GM18499 (cell line): ENCODE data around the gene CTCFL.

Source experiments
- ATAC-seq: cut with Tn5 transposase; IDR thresholded peaks from one replicate; pipeline ENCODE4 v1.9.1; 2021; ENCODE audit warnings: moderate number of reproducible peaks; ENCODE audit not compliant: insufficient read depth, unreplicated experiment

CTCFL gene

DNA sequence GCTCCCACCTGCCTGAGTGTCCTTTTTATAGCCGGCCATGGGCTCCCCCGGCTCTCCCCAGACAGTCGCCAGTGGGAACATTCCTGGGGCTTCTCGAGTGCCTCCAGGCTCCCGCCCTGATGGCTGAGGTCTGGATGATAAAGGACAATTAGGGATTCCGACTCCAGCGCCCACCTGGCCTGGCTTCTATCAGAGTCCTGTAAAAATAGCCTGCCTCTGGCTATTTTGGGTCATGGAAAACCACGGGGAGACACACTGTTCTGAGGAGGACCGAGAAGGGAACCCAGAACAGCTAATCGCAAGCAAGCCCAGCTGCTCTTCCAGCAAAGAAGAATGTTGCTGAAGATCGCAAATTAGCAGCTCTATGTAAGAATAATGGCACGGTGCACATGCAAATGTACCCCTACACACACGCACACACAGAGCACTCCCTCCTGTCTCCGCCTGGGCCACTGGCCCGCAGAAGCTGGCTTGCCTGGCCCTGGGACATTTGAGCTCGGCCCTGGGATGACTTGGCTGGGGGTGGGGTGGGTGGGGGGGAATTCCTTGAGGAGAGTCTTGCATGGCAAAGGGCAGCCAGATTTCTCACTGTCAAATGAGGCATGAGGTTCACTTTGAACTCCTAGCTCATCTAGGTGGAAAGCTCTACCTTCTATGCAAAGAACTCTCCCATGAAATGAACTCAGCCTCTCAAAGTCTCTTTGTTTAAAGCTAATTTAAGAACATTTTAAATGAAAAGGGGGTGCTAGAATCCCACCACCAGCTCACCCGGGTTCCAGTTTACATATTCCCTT lies 55.3 kb downstream of the CTCFL start:
- ATAC-seq = no peak

DNA sequence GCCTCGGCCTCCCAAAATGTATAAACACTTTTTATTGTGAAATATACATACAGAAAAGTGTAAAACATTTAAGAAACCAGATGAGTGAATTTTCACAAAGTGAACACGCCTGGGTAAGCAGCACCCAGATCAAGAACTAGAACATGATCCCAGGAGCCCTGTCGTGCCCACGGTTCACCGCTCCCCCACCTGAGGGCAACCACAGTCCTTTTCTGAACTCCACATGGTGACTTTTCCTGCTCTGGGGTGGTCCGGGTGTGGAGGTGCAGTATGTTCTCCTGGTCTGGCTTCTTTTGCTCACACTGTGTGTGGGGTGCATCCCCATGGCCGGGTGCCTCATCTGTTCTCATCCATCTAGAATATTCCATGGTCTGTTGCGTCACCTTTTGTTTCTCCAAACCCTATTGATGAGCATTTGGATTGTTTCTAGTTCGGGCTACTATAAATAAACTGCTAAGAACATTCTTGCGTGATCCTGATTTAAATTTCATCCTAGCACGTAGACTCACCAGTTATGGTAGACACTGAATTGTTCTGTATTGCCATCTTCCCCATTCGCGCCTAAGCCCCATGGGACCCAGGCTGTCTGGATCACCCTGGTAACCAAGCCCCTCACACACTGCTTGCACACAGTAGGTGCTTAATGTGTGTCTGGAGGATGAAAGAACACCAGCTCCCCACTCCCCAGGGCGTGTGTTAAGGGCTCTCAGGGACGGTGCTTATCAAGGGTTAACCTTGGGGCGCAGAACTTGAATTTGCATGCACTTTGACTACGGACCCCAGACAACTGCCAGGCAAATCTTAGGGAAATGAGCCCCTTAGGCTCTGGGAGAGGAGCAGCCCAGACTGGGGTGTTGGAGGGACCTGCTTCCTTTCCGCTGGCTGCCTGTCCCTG lies 56.2 kb downstream of the CTCFL start:
- no peak for ATAC-seq

DNA sequence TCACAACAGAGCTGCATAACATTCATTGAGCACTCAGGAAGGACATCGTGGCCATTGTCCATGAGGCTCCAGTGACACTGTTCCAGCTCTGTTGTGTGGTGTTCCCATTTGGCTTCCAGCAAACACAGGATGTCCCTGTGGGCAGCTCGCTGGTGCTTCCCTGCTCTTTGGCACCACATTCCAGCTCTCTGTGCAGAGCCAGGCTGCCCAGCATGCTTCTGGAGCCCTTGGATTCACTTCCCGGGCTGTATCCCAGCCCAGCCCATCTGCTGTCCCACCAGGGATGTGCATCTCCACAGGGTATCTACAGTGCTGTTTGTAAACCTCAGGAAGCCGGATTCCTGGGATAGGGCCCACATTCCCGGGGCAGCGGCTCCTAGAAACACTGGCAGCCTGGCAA lies 57.2 kb downstream of the CTCFL start:
- no peak for ATAC-seq

DNA sequence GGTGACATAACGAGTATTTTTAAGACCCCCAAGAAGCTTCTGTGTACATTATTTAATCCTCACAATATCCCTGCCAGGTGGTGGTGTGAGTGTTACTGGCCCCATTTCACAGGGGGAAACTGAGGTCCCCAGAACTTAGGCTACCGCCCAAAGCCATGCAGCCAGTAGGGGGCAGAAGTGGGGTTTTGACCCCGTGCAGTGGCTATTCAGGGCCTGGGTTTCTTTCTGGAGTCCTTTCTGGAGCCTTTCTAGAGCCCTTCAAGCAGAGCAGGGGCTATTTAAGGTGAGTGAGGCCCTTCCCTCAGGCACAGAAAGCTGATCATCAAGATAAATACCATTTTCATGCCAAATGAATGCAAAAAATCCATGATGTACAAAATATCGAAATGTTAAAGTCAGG lies 59.0 kb downstream of the CTCFL start:
- ATAC-seq = no peak

DNA sequence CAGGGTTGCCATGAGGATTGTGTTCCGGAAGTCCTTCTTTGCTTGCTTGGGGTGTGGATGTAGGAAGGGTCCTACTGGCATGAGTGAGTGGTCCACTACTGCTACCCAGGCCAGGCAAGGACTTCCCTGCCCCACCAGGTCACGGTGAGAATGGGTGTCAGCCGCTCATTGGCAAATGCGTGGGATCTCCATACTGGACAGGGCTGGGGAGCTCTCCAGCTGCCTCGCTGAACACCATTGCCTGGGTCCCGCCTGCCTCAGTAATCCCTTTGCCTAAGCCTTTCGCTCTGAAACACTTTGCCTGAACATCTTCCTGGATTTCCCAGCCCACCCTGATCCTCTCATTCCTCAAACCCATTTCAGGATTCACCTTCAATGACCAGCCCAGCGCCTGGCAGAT lies 59.5 kb downstream of the CTCFL start:
- ATAC-seq = no peak

DNA sequence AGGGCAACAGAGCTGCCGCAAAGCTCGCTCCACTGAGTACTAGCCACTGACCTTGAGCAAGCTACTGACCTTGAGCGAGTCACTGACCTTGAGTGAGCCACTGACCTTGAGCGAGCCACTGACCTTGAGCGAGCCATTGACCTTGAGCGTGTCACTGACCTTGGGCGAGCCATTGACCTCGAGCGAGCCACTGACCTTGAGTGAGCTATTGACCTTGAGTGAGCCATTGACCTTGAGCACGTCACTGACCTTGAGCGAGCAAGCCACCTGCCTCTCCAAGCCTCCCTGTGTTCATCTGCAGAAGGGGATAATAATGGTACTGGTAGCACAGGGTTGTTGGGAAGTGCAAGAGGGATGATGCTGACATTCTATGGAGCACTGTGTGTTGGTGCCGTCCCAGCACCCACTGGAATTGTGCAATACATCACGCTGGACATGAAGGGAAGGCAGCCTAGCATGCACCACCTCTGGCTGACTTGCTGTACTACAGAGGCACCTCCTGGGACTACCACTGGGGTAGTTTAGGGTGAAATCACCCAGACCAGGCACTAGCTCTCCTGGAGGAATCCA lies 60.2 kb downstream of the CTCFL start:
- ATAC-seq = no peak

DNA sequence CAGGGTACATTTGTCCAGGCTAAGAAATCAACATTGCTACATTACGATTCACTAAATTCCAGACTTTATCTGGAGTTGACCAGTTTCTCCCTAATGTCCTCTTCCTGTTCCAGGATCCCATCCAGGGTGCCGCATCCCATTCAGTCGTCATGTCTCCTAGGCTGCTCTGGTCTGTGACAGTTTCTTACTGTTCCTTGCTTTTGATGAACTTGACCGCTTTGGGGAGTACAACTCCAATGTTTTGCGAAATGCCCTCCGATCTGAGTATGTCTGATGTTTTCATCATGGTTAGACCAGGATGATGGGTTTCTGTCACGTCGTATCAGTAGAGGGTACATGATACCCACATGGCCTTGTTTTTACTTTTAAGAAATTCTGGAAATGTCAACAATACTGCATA lies 62.2 kb downstream of the CTCFL start:
- ATAC-seq = no peak

DNA sequence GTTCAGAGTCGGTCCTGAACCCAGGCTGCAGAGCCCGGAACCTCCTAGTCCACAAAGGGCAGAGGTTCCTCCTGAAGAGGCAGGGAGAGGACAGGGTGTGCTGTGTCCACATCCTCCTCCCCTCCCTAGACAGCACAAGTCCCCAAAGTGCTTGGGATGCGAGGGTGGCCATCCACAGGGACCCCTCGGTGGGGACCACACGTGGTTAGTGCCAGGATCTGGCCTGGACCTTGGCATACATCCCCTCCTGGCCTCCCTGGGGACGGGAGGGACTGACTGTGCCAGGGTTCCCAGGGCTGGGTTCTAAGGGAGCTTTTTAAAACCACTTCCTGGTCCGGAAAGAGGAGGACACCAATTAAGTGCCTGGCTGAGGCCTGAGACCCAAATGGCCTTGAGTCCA lies 63.2 kb downstream of the CTCFL start:
- no peak for ATAC-seq

DNA sequence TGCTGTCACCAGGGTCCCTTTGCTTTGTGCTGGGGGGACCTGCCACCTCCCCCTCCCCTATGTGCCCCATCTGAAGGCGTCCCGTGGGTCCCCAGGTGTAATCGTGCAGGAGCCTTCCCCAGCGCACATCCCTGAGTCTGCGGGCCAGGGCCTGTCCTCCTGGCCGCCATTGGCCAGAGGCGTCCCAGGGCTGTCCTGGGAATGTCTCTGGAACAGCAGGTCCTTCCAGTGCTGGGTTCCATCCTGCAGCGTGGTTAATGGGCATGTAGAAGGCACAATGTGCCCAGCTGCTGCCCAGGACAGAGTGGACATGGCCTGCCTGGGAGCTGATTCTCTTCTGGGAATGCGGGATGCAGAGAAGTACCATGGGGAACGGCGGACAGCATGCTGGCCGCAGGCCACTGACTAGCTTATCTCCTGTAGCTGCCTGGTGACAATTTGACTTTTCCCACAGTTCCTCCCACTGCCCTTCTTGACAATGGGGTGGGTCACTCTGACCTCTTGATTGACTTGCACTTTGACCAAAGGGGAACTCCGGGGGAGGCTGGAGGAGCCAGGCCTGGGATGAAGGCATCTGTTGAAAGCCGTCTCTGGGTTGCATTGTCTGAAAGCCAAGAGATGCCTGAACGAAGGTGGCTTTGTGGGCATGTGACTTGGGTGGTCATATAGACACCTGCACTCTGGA lies 64.0 kb downstream of the CTCFL start:
- no peak for ATAC-seq

DNA sequence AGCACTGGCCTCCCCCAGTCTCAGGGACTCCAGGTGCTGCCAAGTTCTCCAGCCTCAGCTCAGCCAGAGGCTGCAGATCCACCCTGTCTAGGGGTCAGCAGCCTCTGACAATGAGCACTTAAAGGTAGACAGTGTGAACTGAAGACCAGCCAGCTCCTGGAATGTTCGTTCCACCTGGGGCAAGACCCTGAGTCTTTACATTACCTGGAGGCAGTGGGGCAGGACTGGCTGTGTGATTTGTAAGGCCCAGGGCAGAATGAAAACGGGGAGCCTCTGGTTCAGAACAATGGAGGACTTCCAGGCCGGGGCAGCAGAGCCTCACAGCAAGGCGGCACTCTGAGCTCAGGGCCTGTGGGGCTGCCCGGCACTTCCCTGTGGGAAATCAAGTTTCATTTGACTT lies 65.0 kb downstream of the CTCFL start:
- ATAC-seq = no peak

DNA sequence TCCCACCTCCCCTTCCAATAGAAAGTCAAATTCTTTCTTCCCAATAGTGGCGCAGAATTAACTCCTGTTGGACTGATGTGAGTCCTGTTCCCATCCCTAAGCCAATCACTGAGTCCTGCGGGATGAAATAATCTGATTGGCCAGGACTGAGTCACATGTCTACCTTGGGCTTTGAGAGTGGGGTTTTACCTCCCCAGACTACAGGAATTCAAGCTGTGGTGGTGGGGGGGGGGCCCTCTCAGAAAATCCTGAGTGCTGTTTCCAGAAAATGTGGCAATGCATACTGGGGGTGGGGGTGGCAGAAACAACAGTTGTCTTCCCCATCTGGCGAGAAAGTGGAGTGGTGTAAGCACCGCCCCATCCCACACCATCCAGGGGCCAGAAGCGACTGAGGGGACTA lies 65.7 kb downstream of the CTCFL start:
- no peak for ATAC-seq

DNA sequence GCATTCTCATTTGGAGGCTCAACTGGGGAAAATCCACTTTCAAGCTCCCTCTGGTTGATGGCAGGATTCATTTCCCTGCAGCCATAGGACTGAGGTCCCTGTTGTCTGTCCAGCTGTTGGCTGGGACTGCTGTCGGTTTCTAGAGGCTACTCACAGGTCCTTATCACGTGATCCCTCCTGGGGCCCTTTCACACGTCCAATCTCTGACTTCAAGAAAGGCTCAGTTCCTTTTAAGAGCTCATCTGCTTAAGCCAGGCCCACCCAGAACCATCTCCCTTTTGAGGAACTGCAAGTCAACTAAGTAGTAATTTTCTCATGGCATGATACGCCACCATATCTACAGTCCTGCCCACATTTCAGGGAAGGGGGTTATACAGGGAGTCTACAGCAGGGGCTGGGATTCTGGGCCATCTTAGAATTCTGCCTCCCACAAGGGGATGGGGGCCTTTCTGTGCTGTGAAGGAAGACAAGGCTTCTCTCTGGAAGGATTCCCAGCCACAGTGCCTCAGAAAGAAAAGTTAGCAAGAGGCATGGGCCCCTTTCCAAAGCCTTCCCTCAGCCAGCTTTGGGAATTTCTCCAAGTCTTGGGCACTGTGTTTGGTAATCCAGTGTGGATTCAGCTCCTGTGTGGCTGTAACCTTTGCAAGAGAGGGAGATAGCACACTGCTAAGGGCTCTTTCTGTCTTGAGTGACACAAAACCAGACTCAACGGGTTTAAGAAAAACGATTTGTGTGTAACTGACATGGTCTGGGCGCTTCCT lies 66.4 kb downstream of the CTCFL start:
- ATAC-seq = no peak

DNA sequence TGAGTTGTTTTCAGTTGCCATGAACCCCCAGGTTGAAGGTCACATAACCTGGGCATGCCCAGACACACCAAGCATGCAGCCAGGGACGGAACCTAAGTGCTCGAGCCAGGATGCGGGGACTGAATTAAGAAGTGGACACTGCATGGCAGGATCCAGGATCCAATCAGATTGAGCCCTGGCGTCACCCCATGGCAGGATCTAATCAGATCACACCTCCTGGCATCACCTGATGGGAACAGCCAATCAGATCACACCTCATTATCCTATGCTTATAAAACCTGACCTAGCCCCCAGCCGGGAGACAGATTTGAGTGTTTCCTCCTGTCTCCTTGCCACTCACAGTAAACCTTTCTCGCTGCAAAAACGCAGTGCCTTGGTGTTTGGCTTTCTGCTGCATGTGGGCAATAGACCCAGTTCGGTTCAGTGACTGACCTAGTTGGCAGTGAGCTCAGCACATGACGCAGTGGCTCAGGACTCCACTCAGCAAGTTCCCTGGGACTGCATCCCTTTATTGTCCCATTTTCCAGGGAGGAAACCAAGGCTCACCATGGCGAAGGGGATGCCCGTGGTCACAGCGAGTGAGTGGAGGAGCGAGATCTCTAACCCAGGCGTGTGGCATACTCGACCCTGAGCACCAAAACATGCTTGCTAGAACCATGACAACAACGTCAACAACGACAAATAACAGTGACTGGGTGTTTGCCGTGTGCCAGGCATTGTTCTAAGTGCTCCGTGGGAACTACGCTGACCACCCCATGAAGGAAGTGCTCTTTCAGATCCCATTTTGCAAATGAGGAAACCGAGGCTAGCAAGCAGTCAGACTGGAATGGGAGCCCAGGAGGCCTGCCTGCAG lies 67.5 kb downstream of the CTCFL start:
- ATAC-seq = no peak

DNA sequence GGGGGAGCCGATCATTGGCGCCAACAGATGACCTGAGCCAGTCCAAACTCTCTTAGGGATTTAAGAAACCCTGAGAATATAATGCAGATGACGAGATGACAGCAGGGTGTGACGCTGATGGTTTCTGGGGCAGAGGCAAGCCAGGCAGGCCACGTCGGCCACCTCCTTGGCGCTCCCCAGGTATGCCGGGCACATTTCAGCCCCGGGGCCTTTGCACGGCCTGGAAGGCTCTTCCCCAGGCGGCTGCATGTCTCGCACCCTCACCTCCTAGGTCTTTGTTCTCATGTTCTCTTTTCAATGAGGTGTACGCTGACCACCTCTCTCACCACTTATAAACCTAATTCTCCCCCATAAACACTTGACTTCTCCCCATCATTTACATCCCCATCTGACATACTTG lies 68.8 kb downstream of the CTCFL start:
- ATAC-seq = no peak

DNA sequence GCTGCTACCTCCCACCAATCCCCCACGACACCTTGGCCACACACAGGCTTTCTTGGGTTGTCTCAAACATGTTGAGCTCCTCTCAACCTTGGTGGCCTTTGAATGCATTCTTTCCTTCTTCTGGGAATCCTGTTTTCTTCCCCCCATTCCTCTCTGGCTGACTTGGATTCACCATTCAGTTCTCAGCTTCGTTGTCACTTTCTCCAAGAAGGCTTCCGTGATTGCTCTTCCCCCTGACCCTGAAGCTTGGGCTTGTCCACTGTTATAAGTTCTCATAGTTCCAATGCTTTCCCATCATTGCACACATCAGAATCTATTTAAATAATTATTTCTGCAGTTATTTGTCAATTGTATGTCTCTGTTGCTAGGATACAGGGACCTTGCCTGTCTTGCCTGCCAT lies 69.6 kb downstream of the CTCFL start:
- ATAC-seq = no peak

DNA sequence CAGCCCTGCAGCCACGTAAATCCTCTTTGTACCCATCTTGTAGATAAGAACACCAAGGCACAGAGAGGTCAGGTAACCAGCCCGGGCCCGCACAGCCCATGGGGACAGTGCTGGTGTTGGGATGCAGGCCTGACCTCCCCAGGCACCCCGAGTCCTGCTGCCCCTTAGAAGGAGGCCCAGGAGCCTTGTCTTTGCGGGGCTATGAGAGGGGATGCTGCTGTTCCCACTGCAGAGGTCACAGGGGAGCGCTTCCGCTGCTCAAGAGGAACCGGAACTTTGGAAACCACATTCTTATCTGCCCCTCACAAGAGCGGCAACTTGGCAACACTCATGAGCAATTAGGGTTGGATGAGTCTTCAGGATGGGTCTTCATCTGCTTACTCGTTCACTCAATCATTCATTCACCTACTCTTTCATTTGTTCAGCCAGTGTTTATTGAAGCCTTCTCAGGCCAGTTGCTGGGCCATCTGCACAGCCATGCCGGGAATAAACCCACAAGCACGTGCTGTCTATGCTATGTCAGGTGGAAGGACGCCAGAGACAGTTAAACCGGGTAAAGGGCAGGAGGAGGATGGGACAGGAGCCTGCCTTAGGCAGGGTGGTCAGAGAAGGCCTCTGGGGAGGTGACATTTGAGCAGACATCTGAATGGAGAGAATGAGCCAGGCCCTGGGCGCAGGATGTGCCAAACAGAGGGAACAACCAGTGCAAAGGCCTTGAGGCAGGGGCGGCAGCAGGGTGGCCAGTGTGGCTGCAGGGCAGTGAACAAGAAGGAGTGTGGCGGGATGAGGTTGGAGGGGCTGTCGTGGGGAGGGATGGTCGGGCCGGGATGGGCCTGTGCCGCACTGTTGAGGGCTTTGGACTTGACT lies 72.9 kb downstream of the CTCFL start:
- no peak for ATAC-seq

DNA sequence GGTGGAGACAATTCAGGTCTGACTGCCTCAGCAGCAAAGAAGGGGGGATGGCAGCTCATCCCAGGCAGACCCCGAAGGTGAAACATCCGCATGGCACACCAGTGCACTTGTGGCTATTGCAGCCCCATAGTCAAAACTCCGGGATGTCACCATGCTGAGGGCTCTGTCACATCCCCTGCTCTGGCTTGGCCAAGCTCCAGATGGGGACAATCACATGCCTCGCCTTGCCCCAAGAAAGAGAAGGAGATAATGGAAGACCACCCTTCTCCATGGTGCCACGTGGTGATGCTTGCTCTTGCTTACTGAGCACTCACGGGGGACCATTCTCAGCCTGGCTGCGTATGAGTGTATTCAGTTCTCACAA lies 73.5 kb downstream of the CTCFL start:
- ATAC-seq = no peak

DNA sequence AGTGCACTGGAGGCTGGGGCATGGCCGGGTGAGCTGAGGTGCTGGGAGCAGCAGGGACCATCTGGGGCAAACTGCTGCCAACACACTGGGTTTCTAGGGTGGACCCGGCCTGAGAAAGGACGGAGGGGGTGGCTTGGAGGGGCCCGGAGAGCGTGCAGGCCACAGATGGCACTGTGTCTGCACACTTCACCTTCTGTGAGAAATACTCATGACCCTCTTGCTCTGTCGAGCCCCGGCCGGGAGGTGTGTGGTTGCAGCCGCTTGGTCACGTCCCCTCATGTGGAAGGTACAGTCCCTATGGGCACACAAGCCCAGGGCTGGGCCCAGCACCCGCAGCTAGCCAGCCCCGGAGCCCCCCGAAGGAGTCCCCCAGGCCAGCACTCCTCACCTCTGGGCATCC lies 74.0 kb downstream of the CTCFL start:
- no peak for ATAC-seq
